HG03558 (cell line): ENCODE measurements around the gene PITPNM3.
A peak's percentile ranks its signal among the peaks of the same experiment; 100 is the strongest.

Experiments
- ATAC-seq: cut with Tn5 transposase; IDR thresholded peaks from one replicate; pipeline ENCODE4 v1.9.1; 2021; ENCODE audit warnings: moderate number of reproducible peaks; ENCODE audit not compliant: unreplicated experiment; ENCODE audit errors: extremely low read depth

PITPNM3 gene

DNA sequence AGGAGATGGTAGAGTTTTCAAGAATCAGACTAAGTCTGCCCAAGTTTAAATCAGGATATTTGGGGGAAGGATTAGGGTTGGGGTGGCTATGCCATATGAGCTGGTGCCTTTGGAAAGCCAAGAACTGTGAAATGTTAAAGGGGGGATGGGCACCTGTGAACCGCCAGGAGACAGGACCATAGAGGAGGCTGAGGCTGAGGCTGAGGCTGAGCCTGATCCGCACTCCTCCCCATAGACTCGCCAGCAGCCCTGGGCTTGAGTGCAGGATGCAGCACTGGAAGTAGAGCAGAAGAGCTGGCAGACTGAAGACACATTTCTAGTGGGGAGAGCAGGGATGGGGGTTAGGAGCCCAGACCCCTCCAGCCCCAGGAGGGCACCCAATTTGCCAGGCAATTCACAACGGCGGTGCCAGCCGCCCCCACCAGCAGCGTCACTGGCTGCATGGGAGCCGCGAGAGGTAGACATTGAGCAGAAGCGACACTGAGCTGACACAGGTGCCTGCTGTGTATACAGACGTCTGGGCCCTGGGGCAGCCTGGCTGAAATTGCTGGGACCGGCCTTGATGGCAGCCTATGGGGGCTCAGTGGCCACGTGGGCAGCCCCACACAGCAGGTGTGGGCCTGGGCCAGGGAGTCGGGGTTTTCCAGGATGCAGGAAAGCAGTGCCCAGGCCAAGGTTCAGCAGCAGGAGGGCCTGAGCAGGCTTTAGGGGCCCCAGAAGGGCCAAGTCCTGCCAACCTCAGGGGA, 102.9 kb downstream of the PITPNM3 start:
- ATAC-seq: no peak

DNA sequence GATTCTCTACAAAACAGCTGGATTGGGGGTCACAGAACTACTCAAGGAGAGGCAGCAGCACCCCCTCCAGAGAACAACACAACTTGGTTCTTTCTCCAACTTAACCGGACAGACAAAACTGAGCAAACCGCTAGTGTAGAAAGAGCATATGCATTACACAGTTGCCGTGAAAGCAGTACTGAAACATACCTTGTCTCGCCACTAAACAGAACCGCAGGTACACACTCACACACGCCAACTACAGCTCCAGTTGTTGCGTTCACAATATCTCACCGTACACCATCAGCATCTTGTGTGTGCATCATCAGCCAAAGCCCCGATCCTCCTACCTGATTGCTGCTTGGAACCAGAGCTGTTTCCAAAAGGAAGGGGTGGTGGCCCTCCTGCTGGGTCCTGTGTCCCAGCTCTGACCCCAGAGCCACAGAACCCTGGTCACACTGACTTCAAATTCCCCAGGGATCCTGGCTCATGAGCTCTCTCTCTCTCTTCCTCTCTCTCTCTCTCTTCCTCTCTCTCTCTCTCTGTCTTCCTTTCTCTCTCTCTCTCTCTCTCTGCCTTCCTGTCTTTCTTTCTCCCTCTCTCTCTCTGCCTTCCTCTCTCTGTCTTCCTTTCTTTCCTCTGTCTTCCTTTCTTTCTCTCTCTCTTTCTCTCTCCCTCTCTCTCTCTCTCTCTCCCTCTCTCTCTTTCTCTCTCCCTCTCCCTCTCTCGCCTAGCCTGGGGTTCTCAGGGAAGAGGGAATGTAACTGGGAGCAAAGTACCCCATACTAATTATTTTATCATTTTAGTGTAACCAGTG, 103.7 kb downstream of the PITPNM3 start:
- no peak for ATAC-seq

DNA sequence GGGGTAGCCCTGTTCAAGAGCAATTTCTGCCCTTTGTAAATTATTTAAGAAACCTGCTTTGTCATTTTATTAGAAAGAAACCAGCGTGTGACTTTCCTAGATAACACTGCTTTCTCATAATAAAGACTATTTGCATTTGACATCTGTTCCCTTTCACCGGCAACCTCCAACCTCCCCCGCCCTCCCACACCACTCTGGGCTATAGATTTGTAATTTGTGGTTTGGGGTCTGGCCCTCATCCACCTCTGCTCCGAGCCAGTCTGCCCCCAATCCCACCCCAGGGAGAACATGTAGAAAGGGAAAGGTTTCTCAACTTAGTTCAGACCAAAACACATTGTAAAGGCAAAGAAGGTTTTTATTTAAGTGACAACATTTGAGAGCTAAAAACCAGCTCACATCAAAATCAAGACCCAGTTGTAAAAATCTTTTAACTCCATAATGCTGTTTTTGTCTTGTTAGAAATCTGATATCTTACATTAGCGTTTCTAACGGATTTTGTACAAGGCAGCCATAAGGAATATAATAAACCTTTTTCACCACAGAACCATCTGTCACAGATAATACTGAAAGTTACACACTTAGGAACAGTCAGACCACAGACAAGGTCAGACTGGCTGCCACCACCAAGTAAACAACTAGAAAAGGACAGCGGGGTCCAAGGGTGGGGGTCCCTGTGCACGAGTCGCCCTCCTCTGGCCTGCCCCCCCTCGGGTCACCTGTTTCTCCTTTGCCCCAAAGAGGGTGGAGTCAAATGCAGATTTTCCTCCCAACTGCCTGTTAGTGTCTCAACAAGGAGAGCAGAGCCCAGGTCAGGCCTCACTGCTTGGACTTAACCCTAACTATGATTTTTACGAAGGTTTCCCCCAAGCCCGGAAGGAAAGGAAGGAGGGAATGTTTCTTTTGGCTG, 105.2 kb downstream of the PITPNM3 start:
- no peak for ATAC-seq

DNA sequence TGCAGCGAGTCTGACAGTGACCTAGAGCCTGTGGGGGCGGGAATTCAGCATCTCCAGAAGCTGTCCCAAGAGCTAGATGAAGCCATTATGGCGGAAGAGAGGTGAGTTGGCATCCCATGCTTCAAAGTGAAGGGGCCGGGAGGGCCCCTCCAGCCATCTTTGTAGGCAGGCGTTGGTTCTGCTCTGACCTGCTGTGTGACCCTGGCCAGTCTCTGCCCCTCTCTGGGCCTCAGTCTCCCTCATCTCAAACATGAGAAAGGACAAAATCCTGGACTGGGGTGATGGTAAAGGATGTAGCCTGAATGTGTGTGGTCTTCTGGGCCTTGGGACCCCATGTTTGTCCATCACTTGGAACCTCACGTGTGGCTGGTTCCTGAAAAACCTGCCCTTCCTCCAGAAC, 107.0 kb downstream of the PITPNM3 start:
- no peak for ATAC-seq

DNA sequence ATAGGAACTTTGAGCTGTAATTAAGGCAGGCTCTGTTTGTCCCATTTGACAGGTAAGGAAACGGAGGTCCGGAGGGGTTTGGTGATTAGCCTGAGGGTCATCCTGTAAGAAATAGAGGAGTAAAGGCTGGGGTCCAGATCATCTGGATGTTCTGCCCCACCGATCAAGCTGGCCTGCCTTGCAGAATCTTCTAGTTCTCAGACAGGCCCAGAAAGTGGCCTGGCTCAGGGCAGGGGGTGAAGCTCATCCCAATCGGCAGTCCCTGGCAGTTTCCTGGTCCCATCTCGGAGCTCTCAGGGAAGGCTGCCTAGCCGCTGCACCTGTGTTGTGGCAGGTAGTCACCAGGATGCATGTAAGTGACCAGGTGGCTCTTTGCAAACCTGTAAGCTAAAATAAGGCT, 107.9 kb downstream of the PITPNM3 start:
- no peak for ATAC-seq

DNA sequence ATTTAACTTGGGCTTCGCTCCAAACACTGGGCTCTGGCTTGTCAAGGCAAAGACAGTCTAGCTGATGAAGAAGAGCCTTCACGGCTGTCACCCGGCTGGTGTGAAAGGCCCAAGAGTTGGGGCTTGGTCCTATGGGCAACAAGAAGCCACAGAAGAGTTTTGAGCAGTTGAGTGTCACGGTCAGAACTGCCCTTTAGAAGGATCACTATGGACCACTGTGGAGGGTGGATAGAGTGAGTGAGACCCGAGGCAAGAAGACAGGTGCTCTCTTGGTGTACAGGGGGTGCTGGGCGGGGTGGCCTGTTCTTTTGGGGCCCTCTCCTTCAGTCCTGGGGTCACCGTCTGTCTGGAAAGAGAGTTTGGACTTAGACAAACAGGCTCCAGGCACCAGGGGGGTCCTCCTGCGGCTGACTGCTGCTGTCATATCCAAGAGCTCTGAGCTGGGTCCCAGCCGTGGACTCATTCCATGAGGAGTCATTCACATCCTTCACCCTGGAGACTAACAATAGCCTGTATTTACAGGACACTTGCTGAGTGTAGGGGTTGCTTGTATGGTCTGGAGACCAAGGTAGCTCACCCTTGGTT, 109.7 kb downstream of the PITPNM3 start:
- no peak for ATAC-seq

DNA sequence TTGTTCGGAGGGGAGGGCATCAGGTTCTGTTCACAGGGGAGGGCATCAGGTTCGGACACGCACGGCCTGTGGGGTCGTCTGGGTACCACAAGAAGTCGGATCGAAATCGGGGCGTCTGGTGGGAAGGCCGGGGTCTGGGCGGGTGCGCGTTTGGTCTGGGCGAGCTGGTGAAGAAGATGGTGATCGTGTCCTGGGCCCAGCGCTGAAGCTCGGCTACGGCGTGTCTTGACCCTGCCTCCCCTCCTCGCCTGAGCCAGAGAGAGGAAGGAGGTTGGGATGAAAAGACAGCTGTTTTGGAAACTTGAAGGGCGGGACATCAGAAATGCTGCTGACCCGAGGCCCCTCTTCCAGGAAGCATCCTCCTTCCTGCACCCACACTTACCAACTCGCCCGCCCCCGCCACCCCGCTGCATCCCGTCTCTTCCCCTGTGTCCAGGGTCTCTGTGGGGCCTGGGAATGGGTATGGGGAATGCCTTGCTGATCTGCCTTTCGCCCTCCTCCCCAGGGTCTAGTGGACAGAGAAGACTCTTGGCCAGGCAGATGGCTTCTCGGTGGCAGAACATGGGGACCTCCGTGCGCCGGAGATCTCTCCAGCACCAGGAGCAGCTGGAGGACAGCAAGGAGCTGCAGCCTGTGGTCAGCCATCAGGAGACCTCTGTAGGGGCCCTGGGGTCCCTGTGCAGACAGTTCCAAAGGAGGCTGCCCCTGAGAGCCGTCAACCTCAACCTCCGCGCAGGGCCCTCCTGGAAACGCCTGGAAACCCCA, 111.6 kb downstream of the PITPNM3 start:
- no peak for ATAC-seq

DNA sequence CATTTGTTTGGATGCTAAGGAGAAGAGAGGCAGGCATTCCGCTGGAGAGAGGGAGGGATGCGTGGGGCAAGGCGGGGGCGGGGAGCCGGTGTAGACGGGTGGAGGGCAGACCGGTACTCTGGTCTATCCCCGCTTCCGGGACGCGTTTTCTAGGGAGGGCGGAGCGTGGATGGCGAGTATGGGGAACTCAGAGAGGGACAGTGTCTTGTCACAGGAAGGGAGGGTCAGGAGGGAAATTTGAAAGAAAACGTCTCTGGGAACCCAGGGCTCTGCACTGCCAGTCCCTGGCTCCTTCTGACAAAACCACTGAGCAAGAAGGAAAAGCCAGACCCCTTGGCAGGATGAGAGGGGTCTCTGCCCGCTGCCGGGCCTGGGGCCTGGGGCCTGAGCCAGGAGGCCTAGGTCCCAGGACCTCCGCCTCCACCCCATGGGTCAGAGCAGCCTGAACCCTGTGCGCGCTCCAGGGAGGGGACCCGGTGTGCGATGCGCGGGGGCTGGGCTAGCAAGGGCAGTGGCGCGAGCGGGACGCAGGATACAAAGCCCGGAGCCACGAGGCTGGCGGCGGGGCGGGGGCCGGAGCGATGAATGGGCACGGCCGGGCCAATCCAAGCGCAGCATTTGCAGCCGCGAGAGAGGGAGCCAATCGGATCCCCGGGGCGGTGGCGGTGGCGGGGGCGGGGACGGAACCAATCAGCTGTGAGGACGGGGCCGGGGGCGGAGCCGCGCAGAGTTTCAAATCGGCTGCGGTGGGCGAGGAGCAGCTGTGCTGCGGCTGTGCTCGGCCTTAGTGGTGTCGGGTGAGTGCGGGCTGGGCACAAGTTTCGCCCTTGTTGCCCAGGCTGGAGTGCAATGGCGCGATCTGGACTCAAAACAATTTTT, 112.4 kb downstream of the PITPNM3 start, which contains the start of gene PIMREG:
PIMREG (plus strand) TSS at position 764 of the 879 bp plus-strand sequence. CDS start 656 bp downstream, outside the sequence.
- peak; percentile 60 for ATAC-seq

DNA sequence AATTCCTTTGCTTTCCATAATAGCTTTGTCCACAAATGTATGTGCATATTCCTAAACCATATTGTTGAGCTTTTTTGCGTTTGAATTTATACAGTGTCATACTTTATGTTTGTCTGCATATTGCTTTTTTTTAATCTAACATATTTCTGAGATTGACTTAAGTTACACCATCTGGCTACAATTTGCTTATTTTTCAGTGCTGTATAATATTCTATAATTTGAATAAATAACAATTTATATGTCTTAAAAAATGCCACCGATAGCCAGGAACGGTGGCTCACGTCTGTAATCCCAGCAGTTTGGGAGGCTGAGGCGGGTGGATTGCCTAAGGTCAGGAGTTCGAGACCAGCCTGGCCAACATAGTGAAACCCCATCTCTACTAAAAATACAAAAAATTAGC, 113.6 kb downstream of the PITPNM3 start:
- ATAC-seq: no peak

DNA sequence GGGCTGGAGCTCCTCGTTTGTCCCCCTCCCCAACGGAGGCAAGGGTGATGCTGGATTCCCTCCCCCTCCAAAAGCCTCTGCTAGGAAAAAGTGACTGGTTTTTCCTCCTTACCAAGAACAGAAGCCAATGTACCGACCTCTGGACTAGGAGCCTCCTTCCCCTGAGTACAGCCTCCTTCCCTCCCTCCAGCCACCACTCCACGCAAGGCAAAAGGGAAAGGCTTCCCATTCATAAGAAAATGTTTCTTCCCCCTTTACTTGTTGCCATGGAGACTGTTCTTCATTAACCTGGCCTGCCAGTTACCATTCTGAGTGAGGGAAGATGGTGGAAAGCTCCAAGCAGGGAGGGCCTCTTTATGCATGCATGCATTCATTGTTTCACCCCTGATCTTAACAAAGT, 116.4 kb downstream of the PITPNM3 start:
- ATAC-seq: no peak

DNA sequence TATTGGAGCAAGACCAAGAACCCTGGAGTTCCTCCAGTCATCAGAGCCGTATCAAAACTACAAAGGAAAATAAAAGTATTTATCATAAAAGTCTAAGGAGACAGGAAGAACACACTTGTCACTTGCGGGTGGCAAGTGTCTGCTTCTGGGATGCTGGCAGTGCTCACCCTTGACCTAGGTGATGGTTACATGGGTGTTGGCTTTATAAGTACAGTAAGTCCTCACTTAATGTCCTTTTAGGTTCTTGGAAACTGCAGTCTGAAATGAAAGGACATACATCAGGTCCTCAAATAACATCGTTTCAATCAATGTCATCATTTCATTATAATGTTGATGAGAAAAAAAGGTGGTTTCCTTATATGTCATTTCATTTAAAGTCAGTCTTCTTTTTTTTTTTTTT, 118.4 kb downstream of the PITPNM3 start:
- ATAC-seq: no peak

DNA sequence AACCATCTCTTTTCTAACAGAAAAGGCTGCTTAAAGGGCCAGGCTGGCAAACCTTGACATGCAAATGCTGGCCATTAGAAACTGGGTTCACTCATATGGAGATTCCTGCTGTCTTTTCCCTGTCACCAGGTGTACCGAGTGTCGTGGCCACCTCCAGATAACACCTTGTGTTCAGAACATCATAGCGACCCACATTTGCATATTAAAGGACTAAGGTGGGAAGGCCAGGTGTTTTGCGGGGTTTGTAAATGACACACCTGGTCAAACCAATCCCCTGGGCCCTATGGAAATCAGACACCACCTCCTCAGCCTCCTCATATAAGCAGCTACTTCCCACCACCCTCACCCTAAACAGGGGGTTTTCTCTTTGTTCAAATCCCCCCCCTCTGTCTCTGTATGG, 118.9 kb downstream of the PITPNM3 start:
- no peak for ATAC-seq

DNA sequence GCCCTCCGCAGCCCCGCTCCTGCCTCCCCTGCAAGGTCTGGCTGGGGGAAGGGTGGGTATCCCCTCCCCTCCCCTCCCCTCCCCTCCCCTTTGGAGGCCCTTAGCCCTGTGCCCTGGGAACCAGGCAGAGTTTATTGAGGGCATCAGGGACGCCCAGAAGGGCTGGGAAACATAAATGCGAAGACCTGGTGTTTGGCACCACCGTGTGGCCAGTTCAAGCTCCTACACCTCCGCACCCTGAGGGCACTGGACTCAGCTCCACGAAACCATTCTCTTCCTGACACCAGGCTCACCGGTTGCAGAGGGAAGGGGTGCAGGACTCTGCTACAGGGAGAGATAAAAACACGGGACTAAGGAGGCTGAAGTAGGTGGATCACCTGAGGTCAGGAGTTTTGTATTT, 120.4 kb downstream of the PITPNM3 start:
- ATAC-seq: no peak

DNA sequence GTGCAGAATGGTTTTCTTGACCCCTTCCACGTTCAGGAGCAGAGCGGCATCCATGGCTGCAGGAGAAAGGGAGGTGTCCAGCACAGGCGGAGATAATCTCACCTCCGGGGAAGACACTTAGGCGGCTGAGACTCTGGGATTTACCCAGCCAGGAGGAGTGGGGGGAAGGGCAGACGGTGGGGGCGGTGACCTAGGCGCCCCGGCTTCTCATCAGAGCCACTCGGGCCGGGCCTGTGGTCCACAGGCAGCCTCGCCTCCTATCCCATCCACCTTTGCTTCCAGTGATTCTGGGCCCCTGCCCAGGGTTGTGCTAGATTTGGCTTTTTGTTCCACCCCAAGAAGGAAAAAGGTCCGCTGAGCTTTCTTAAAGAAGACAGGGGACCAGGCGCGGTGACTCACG, 121.3 kb downstream of the PITPNM3 start, which contains the start of gene AIPL1:
AIPL1 (minus strand) TSS at position 71 of the 400 bp plus-strand sequence; CDS start at position 54, 17 bp downstream.
- ATAC-seq: no peak

DNA sequence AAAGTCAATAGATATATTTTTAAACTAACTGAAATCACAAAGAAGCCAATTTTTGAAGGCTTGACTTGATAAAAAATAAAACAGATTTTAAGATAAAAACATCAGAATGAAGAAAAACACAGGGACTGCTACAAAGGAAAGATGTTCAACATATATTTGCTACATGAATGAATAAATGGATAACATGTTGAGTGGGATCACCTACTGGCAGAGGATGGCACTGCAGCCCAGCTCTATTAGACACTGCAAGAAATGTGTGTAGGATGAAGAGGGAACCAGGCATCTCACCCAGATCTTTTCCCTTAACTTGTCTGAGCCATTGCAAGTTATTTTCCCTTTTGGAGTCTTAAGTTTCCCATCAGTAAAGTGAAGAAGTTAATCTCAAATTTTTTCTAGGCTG, 125.6 kb downstream of the PITPNM3 start:
- no peak for ATAC-seq

DNA sequence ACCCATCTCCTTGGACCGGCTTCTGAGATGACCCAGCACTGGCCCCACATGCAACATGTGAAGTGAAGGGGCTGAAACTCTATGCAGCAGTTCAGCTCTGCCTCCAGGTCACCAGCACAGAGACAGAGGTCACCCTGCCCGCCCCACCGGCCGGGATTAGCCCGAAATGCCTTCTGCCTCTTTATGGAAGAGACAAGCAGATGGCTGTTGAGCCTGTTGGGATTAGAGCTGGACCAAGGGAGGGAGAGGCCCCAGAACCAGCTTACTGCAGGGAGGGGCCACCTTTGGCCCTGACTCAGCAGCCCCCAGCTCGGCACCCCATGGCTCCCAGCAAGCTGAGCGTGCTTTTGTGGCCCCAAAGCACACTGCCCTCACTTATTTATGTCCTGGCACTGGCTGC, 127.1 kb downstream of the PITPNM3 start:
- ATAC-seq: no peak

DNA sequence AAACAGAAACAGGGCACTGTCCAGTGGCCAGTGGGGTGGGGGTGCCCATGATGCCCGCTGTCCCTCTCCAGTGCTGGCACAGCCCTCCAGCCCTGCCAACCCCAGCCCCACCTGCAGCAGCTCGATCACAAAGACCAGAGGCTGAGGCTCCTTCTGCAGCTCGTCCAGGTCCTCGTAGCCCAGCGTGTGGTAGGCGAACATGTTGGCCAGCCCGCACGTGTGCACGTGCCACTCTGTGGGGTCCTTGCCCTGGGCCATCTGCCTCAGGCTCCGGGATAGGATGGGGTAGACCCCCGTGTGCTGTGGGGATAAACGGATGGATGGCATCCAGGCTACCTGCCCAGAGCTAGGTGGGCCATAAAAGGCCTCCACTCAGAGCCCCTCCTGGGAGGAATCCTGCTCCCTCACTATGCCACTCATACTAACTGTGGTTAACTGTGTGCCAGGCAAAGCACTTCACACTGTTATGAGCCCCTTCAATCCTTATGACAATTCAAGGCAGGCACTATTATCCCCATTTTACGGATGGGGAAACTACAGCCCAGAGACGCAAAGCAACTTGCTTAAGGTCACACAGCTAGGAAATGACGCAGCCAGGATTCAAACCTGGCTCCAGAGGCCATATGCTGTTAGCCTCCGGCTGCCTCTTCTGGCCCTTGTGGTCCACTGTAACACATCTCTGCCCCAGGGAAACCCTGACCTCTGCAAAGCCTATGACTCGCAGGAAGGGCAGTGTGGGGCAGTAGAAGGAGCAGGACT, 128.0 kb downstream of the PITPNM3 start:
- no peak for ATAC-seq

DNA sequence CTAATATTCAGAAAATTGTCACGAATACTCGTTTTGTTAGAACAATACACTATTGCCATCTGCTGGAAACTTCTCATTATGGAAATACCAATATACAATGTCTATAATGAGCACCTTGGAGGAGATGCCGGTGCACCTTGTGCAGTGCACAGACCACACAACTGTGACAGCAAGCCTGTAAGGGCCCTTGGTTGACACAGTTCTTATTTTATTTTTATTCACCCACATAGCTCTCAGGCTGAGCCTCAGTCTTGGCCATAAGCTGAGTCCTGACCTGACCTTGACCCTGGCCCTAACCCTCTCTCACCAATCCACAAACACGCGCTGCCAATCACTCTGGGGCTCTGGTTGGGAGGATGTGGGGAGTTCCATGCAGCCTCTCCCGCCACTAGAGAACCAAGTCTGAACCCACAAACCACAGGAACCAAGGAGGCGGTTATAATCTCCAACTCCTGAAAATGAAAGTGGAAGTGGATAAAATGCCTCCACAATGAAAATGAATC, 129.0 kb downstream of the PITPNM3 start:
- ATAC-seq: no peak
